Mesendoderm (in vitro differentiated cells): ENCODE results near the gene DNAH7.
"Not testable (repeated sequence)": the region's sequence is repeated elsewhere in the genome, so short reads cannot be mapped to it uniquely, and the experiment has no call there.

ENCODE experiments used
- DNase-seq: peaks from one replicate; pipeline ENCODE4 v3.0.0; 2013
- H2AK5ac ChIP-seq: 2 replicates; pipeline ENCODE4 v1.6.1; 2013; ENCODE audit warnings: low read length, inconsistent platforms
- H2BK120ac ChIP-seq: 2 replicates; pipeline ENCODE4 v1.6.1; 2013; ENCODE audit warnings: low read depth, mild to moderate bottlenecking, low read length, moderate library complexity, mixed read lengths
- H2BK15ac ChIP-seq: replicated peaks from 2 replicates; pipeline ENCODE4 v1.6.1; 2013; ENCODE audit warnings: low read depth, mild to moderate bottlenecking, moderate library complexity
- H2BK5ac ChIP-seq: 2 replicates; pipeline ENCODE4 v1.6.1; 2013; ENCODE audit warnings: low read length, inconsistent platforms
- H3K18ac ChIP-seq: 2 replicates; pipeline ENCODE4 v1.6.1; 2013; ENCODE audit warnings: mild to moderate bottlenecking, low read length, mixed read lengths
- H3K23ac ChIP-seq: one replicate; pipeline ENCODE4 v1.6.1; 2013; ENCODE audit warnings: low read length
- H3K27ac ChIP-seq: 2 replicates; pipeline ENCODE4 v1.5.1; 2013; ENCODE audit warnings: low read depth, mild to moderate bottlenecking, inconsistent platforms, low read length, moderate library complexity
- H3K27me3 ChIP-seq: 2 replicates; pipeline ENCODE4 v1.6.1; 2013; ENCODE audit warnings: low read length, control low read depth, mild to moderate bottlenecking, inconsistent platforms; ENCODE audit not compliant: insufficient read depth, poor library complexity
- H3K36me3 ChIP-seq: 2 replicates; pipeline ENCODE4 v1.6.1; 2013; ENCODE audit warnings: low read length, inconsistent platforms; ENCODE audit not compliant: control insufficient read depth, insufficient read depth
- H3K4ac ChIP-seq: one replicate; pipeline ENCODE4 v1.6.1; 2013; ENCODE audit warnings: low read depth, mild to moderate bottlenecking, low read length, moderate library complexity
- H3K4me1 ChIP-seq: 2 replicates; pipeline ENCODE4 v1.6.1; 2013; ENCODE audit warnings: low read depth, low read length, inconsistent platforms; ENCODE audit not compliant: control insufficient read depth
- H3K4me2 ChIP-seq: 2 replicates; pipeline ENCODE4 v1.6.1; 2013; ENCODE audit warnings: low read length
- H3K4me3 ChIP-seq: 2 replicates; pipeline ENCODE4 v1.5.1; 2013; ENCODE audit warnings: mild to moderate bottlenecking, low read length
- H3K56ac ChIP-seq: one replicate; pipeline ENCODE4 v1.6.1; 2013; ENCODE audit warnings: low read length
- H3K79me1 ChIP-seq: 2 replicates; pipeline ENCODE4 v1.6.1; 2013; ENCODE audit warnings: low read length, inconsistent platforms
- H3K79me2 ChIP-seq: 2 replicates; pipeline ENCODE4 v1.6.1; 2013; ENCODE audit warnings: mild to moderate bottlenecking, low read length; ENCODE audit not compliant: control insufficient read depth, insufficient read depth
- H3K9ac ChIP-seq: 2 replicates; pipeline ENCODE4 v1.6.1; 2013; ENCODE audit warnings: low read length, inconsistent platforms
- H4K5ac ChIP-seq: one replicate; pipeline ENCODE4 v1.6.1; 2013; ENCODE audit warnings: low read length
- H4K8ac ChIP-seq: one replicate; pipeline ENCODE4 v1.6.1; 2013; ENCODE audit warnings: low read depth, mild to moderate bottlenecking, control low read depth, low read length, moderate library complexity
- WGBS: extraction: QIAGEN DNeasy Blood & Tissue Kit; methylation state at CpG from one replicate; pipeline ENCODE4 v1.1.7; 2013; ENCODE audit warnings: low lambda C conversion rate, missing lambda C conversion rate; ENCODE audit not compliant: insufficient coverage; ENCODE audit errors: extremely low coverage; 5-methylcytosine and 5-hydroxymethylcytosine counted together

DNAH7 gene

GRCh38 chr2:196097864-196098660 is 29.4 kb upstream of the DNAH7 start:
- no peak for DNase-seq
- Histone ChIP-seq H2BK5ac (no peak overlapping the region), H3K36me3 (no peaks in the 10 kb centered on the region), H3K9ac (no peak overlapping the region), H3K4me2 (no peak overlapping the region), H2AK5ac (no peak overlapping the region), H3K56ac (no peak overlapping the region), H3K79me1 (no peaks in the 10 kb centered on the region), H3K23ac (no peak overlapping the region), H4K8ac (no peak overlapping the region), H2BK120ac (peak overlapping the region; percentile 61), H3K4me1 (peaks cover 3% of the 10 kb centered on the region), H4K5ac (no peak overlapping the region), H3K27me3 (no peaks in the 10 kb centered on the region), H3K4me3 (no peak overlapping the region), H3K27ac (no peak overlapping the region), H3K18ac (no peak overlapping the region), H3K4ac (no peak overlapping the region), H3K79me2 (no peaks in the 10 kb centered on the region), H2BK15ac (no peak overlapping the region)
- WGBS: no CpG with 5 or more reads among the region's 6 CpGs

- Histone ChIP-seq H4K8ac (no peak overlapping the region), H3K79me2 (no peaks in the 10 kb centered on the region), H3K27me3 (no peaks in the 10 kb centered on the region), H2BK120ac (no peak overlapping the region), H3K4me3 (no peak overlapping the region), H3K9ac (no peak overlapping the region), H3K36me3 (no peaks in the 10 kb centered on the region), H3K23ac (no peak overlapping the region), H3K4me1 (peaks cover 3% of the 10 kb centered on the region), H2BK5ac (no peak overlapping the region), H4K5ac (no peak overlapping the region), H3K4ac (no peak overlapping the region), H3K4me2 (no peak overlapping the region), H3K79me1 (no peaks in the 10 kb centered on the region), H3K18ac (no peak overlapping the region), H3K56ac (no peak overlapping the region), H2AK5ac (no peak overlapping the region), H3K27ac (no peak overlapping the region), H2BK15ac (no peak overlapping the region)
- DNase-seq: peak; percentile 57
- no CpG with 5 or more reads among the region's 5 CpGs for WGBS
Measured at GRCh38 chr2:196096982-196097745, 28.5 kb upstream of the DNAH7 start.

- Histone ChIP-seq H4K5ac (no peak overlapping the region), H3K9ac (no peak overlapping the region), H3K36me3 (no peaks in the 10 kb centered on the region), H2AK5ac (no peak overlapping the region), H3K27ac (no peak overlapping the region), H3K79me1 (no peaks in the 10 kb centered on the region), H3K79me2 (no peaks in the 10 kb centered on the region), H3K18ac (no peak overlapping the region), H2BK15ac (no peak overlapping the region), H4K8ac (no peak overlapping the region), H2BK120ac (no peak overlapping the region), H3K56ac (no peak overlapping the region), H3K4ac (no peak overlapping the region), H2BK5ac (no peak overlapping the region), H3K4me2 (no peak overlapping the region), H3K4me1 (peaks cover 3% of the 10 kb centered on the region), H3K23ac (no peak overlapping the region), H3K27me3 (no peaks in the 10 kb centered on the region), H3K4me3 (no peak overlapping the region)
- DNase-seq: no peak
- no CpG with 5 or more reads among the region's 4 CpGs for WGBS
Measured at GRCh38 chr2:196096264-196096663, 27.6 kb upstream of the DNAH7 start.

- H3K36me3 ChIP-seq, H2BK15ac ChIP-seq, H3K18ac ChIP-seq, H3K4me1 ChIP-seq, H3K4me2 ChIP-seq, H3K79me1 ChIP-seq, H3K27me3 ChIP-seq, H4K5ac ChIP-seq, H4K8ac ChIP-seq, H3K4ac ChIP-seq, H3K23ac ChIP-seq, H3K79me2 ChIP-seq, H2BK5ac ChIP-seq, H3K56ac ChIP-seq, H2BK120ac ChIP-seq, H3K4me3 ChIP-seq, DNase-seq, H3K9ac ChIP-seq, H3K27ac ChIP-seq, H2AK5ac ChIP-seq: not testable (repeated sequence)
- no CpG with 5 or more reads among the region's 5 CpGs for WGBS
Measured at GRCh38 chr2:196089448-196089847, 20.8 kb upstream of the DNAH7 start.

DNA sequence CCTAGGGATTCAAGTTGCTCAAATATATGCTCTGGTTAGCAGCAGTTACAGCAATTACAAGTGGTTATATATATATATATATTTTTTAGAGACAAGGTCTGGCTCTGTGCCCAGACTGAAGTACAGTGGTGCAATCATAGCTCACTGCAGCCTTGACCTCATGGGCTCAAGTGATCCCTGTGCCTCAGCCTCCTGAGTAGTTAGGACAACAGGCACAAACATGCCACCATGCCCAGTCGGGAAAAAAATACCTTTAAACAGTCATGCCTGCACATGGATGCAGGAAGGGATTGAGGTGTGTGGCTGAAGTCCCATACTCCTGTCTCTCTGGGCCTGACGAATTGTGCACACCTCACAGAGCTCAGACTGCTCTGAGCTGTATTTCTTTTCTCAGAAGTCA is 19.6 kb upstream of the DNAH7 start:
- no peak overlapping the region for H4K8ac ChIP-seq
- H3K27me3 ChIP-seq: no peaks in the 10 kb centered on the region
- no peak overlapping the region for H3K27ac ChIP-seq
- no peaks in the 10 kb centered on the region for H3K4me1 ChIP-seq
- H3K4ac ChIP-seq: no peak overlapping the region
- H3K4me2 ChIP-seq: no peak overlapping the region
- H2BK15ac ChIP-seq: no peak overlapping the region
- H3K79me1 ChIP-seq: no peaks in the 10 kb centered on the region
- H3K56ac ChIP-seq: no peak overlapping the region
- no peak overlapping the region for H2BK5ac ChIP-seq
- no peak overlapping the region for H2BK120ac ChIP-seq
- H2AK5ac ChIP-seq: no peak overlapping the region
- H3K23ac ChIP-seq: no peak overlapping the region
- no peak overlapping the region for H3K9ac ChIP-seq
- no peak overlapping the region for H3K18ac ChIP-seq
- no peak overlapping the region for H3K4me3 ChIP-seq
- no peak overlapping the region for H4K5ac ChIP-seq
- no peak for DNase-seq
- H3K79me2 ChIP-seq: no peaks in the 10 kb centered on the region
- WGBS: no CpG with 5 or more reads among the region's 2 CpGs
- no peaks in the 10 kb centered on the region for H3K36me3 ChIP-seq
